GM06990 (cell line): ENCODE results near the gene GNGT1.

Experiments used
- DNase-seq: peaks from one replicate; pipeline ENCODE4 v3.0.0-alpha.2; 2011; ENCODE audit not compliant: insufficient read length; ENCODE audit errors: extremely low read depth
- H3K27me3 ChIP-seq: replicated peaks from 2 replicates; pipeline ENCODE4 v1.6.0; 2011; ENCODE audit warnings: low read length; ENCODE audit not compliant: control insufficient read depth, insufficient read depth
- H3K36me3 ChIP-seq: 2 replicates; pipeline ENCODE4 v1.5.1; 2011; ENCODE audit warnings: low read length; ENCODE audit not compliant: control insufficient read depth, insufficient read depth
- H3K4me3 ChIP-seq: replicated peaks from 2 replicates; pipeline ENCODE4 v1.5.1; 2011; ENCODE audit warnings: low read depth, mild to moderate bottlenecking, control low read depth, low read length
- TF ChIP-seq, protein P1 (sequence below): IDR thresholded peaks from 2 replicates; pipeline ENCODE4 v1.5.1; 2011; ENCODE audit warnings: low read length, control low read depth, mild to moderate bottlenecking, inconsistent platforms; ENCODE audit not compliant: insufficient read depth, poor library complexity, severe bottlenecking

GNGT1 gene

GRCh38 chr7:93883917-93884345 lies 22.4 kb upstream of the GNGT1 start:
- TF ChIP-seq, protein P1, sequence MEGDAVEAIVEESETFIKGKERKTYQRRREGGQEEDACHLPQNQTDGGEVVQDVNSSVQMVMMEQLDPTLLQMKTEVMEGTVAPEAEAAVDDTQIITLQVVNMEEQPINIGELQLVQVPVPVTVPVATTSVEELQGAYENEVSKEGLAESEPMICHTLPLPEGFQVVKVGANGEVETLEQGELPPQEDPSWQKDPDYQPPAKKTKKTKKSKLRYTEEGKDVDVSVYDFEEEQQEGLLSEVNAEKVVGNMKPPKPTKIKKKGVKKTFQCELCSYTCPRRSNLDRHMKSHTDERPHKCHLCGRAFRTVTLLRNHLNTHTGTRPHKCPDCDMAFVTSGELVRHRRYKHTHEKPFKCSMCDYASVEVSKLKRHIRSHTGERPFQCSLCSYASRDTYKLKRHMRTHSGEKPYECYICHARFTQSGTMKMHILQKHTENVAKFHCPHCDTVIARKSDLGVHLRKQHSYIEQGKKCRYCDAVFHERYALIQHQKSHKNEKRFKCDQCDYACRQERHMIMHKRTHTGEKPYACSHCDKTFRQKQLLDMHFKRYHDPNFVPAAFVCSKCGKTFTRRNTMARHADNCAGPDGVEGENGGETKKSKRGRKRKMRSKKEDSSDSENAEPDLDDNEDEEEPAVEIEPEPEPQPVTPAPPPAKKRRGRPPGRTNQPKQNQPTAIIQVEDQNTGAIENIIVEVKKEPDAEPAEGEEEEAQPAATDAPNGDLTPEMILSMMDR = no peak
- Histone ChIP-seq H3K27me3 (no peaks in the 10 kb centered on the region), H3K36me3 (no peaks in the 10 kb centered on the region), H3K4me3 (no peak overlapping the region)
- no peak for DNase-seq

GRCh38 chr7:93884541-93884940 lies 21.8 kb upstream of the GNGT1 start:
- no peak for DNase-seq
- TF ChIP-seq, protein P1 = no peak
- no peaks in the 10 kb centered on the region for H3K36me3 ChIP-seq
- H3K27me3 ChIP-seq = no peaks in the 10 kb centered on the region
- no peak overlapping the region for H3K4me3 ChIP-seq

- no peaks in the 10 kb centered on the region for H3K27me3 ChIP-seq
- TF ChIP-seq, protein P1 = no peak
- H3K36me3 ChIP-seq = no peaks in the 10 kb centered on the region
- DNase-seq = no peak
- no peak overlapping the region for H3K4me3 ChIP-seq
Measured at GRCh38 chr7:93889261-93889660, 17.1 kb upstream of the GNGT1 start.

- DNase-seq = peak; percentile 19
- Histone ChIP-seq H3K27me3 (no peaks in the 10 kb centered on the region), H3K36me3 (no peaks in the 10 kb centered on the region), H3K4me3 (peak overlapping the region; percentile 58)
- TF ChIP-seq, protein P1 = peak; percentile 5
Measured at GRCh38 chr7:93890041-93890463, 16.3 kb upstream of the GNGT1 start.

DNA sequence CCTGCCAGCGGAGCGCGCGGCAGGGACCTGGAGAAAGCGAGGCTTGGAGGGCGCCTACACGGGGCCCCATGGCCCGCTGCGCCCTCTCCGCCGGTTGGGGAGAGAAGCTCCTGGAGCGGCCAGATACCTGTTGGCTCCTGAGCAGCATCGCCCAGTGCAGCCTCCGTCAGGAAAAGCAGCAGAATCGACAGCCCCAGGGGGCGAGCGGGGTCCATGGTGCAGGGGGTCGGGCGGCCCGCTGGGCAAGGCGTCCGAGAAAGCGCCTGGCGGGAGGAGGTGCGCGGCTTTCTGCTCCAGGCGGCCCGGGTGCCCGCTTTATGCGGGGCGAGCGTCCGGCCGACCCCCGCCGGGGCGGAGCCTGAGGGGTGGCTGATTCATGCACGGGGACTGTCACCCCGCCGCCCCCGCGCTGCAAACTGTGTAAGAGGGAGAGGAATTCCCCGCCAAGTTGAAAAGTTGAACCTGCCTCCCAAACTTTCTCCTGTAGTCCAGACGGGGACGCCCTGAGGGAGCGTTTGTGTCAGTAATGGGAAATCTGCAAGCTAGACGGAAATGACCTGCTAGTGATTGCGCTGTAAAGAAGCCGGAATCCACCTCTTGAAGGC lies 15.8 kb upstream of the GNGT1 start, which contains the start of gene TFPI2:
TSS of gene TFPI2 (minus strand) at position 290 of the 605 bp plus-strand sequence. CDS start at position 215, 75 bp downstream.
- peak; percentile 10 for DNase-seq
- TF ChIP-seq, protein P1 = no peak
- Histone ChIP-seq H3K36me3 (no peaks in the 10 kb centered on the region), H3K27me3 (no peaks in the 10 kb centered on the region), H3K4me3 (peak within 1 kb of the TSS; percentile 58)
